ENCODE results near the gene LURAP1L.

- no peak for TF ChIP-seq E2F1 (CRISPR knock-in tag; IDR thresholded peaks at IDR 0.05)
- TF ChIP-seq CTCF (IDR thresholded peaks at IDR 0.05), result no peak
- TF ChIP-seq MAX (CRISPR knock-in tag; IDR thresholded peaks at IDR 0.05), result no peak
- no peak for TF ChIP-seq ZNF138 (CRISPR knock-in tag; conservative IDR thresholded peaks at IDR 0.05)
- TF ChIP-seq IRF1 (CRISPR knock-in tag; IDR thresholded peaks at IDR 0.05), result no peak
- TF ChIP-seq ATF1 (CRISPR knock-in tag; IDR thresholded peaks at IDR 0.05), result no peak
- no peak for TF ChIP-seq ETV6 (CRISPR knock-in tag; IDR thresholded peaks at IDR 0.05)
- TF ChIP-seq ZNF512 (CRISPR knock-in tag; IDR thresholded peaks at IDR 0.05; ENCODE audit: borderline replicate concordance), result no peak
Observed at GRCh38 chr9:12849486-12850003, 74.7 kb downstream of the LURAP1L start.

All from WTC11 (cell line).